Osteoblast (primary cell): ENCODE measurements around the gene MLPH. TPM values are rescaled to one million over a fixed set of nuclear protein-coding genes. Genes with fewer than 3 reads are reported as not detected.

Experiments
- DNase-seq: peaks from one replicate; pipeline ENCODE4 v3.0.0; 2011; ENCODE audit warnings: low spot score, mixed read lengths; ENCODE audit not compliant: insufficient read length; ENCODE audit errors: missing footprints
- H2AFZ ChIP-seq: 2 replicates; pipeline ENCODE4 v1.6.0; 2011; ENCODE audit warnings: mild to moderate bottlenecking, low read length
- H3K27ac ChIP-seq: 2 replicates; pipeline ENCODE4 v1.5.1; 2011; ENCODE audit warnings: mild to moderate bottlenecking, low read depth, low read length, moderate library complexity
- H3K27me3 ChIP-seq: 2 replicates; pipeline ENCODE4 v1.6.0; 2012; ENCODE audit warnings: mild to moderate bottlenecking, control low read depth, inconsistent platforms, low read length, moderate library complexity; ENCODE audit not compliant: insufficient read depth
- H3K36me3 ChIP-seq: 2 replicates; pipeline ENCODE4 v1.5.1; 2011; ENCODE audit warnings: mild to moderate bottlenecking, low read length, control low read depth, moderate library complexity; ENCODE audit not compliant: insufficient read depth
- H3K4me1 ChIP-seq: 2 replicates; pipeline ENCODE4 v1.5.1; 2011; ENCODE audit warnings: mild to moderate bottlenecking, low read length, control low read depth, moderate library complexity; ENCODE audit not compliant: insufficient read depth
- H3K4me2 ChIP-seq: 2 replicates; pipeline ENCODE4 v1.6.0; 2011; ENCODE audit warnings: mild to moderate bottlenecking, low read length; ENCODE audit not compliant: insufficient read depth
- H3K4me3 ChIP-seq: fragments of 200-600 bp; sonication (generic); 3 replicates; pipeline ENCODE4 v1.5.1; 2012; ENCODE audit warnings: mild to moderate bottlenecking, low read length, inconsistent platforms; ENCODE audit not compliant: insufficient read depth
- H3K79me2 ChIP-seq: 2 replicates; pipeline ENCODE4 v1.6.0; 2012; ENCODE audit warnings: mild to moderate bottlenecking, low read length, control low read depth, inconsistent platforms; ENCODE audit not compliant: insufficient read depth
- H3K9me3 ChIP-seq: 2 replicates; pipeline ENCODE4 v1.5.1; 2011; ENCODE audit warnings: low read depth, low read length, control low read depth
- H4K20me1 ChIP-seq: 2 replicates; pipeline ENCODE4 v1.6.0; 2012; ENCODE audit warnings: mild to moderate bottlenecking, low read length, control low read depth; ENCODE audit not compliant: insufficient read depth
- CTCF ChIP-seq: IDR thresholded peaks from 2 replicates; pipeline ENCODE4 v1.5.1; 2011; ENCODE audit warnings: mild to moderate bottlenecking, low read depth, low read length, moderate library complexity; ENCODE audit errors: extremely low read depth
- total RNA-seq: library from RNA; depleted of rRNA; stranded (reverse); fragments of >200 nt; gene quantifications from 2 replicates; pipeline ENCODE4 v1.2.3, GENCODE V29; 2012

The MLPH gene
- total RNA-seq, 1 donor: 25.7 TPM

DNA sequence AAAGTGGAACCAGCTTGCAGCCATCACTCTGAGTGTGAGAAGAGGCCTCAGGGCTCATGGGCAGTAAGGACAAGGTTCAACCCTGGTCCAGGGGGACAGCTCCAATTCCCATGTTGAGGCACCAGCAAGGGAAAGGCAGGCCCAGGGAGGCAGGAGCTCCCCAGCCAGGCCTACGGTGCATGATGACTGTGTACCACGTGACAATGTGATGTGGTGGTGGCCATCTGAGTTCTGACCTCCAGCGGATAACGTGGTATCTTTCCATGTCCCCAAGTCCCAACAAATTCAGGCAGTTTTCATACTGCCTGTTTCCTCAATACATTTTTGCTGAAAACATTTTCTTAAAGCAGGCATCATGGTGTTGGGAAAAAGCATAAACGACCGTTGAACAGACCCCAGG is 36.9 kb upstream of the MLPH start:
- Histone ChIP-seq H3K4me2 (no peak overlapping the region), H3K9me3 (no peaks in the 10 kb centered on the region), H3K79me2 (no peaks in the 10 kb centered on the region), H4K20me1 (no peaks in the 10 kb centered on the region), H3K36me3 (no peaks in the 10 kb centered on the region), H3K27ac (no peak overlapping the region), H3K4me3 (no peak overlapping the region), H2AFZ (no peak overlapping the region), H3K4me1 (peaks cover 34% of the 10 kb centered on the region), H3K27me3 (no peaks in the 10 kb centered on the region)
- no peak for DNase-seq
- no peak for TF ChIP-seq CTCF

GRCh38 chr2:237450583-237450982 is 36.5 kb upstream of the MLPH start:
- H2AFZ ChIP-seq: no peak overlapping the region
- no peak for DNase-seq
- H3K4me2 ChIP-seq: no peak overlapping the region

GRCh38 chr2:237451643-237452469 is 35.2 kb upstream of the MLPH start:
- no peaks in the 10 kb centered on the region for H3K9me3 ChIP-seq
- no peak overlapping the region for H3K4me3 ChIP-seq
- H3K27ac ChIP-seq: peak overlapping the region; percentile 64
- no peaks in the 10 kb centered on the region for H4K20me1 ChIP-seq
- DNase-seq: peak; percentile 87
- peak overlapping the region; percentile 38 for H3K4me2 ChIP-seq
- H2AFZ ChIP-seq: peak overlapping the region; percentile 73
- H3K27me3 ChIP-seq: no peaks in the 10 kb centered on the region
- H3K36me3 ChIP-seq: no peaks in the 10 kb centered on the region
- no peaks in the 10 kb centered on the region for H3K79me2 ChIP-seq
- TF ChIP-seq CTCF: peak; percentile 46
- H3K4me1 ChIP-seq: peaks cover 50% of the 10 kb centered on the region

More at GRCh38 chr2:237450583-237450982, 36.5 kb upstream of the MLPH start:
- TF ChIP-seq CTCF: no peak
- Histone ChIP-seq H3K4me3 (no peak overlapping the region), H3K27ac (no peak overlapping the region), H3K4me1 (peaks cover 37% of the 10 kb centered on the region), H3K79me2 (no peaks in the 10 kb centered on the region), H3K36me3 (no peaks in the 10 kb centered on the region), H3K9me3 (no peaks in the 10 kb centered on the region), H4K20me1 (no peaks in the 10 kb centered on the region), H3K27me3 (no peaks in the 10 kb centered on the region)

DNA sequence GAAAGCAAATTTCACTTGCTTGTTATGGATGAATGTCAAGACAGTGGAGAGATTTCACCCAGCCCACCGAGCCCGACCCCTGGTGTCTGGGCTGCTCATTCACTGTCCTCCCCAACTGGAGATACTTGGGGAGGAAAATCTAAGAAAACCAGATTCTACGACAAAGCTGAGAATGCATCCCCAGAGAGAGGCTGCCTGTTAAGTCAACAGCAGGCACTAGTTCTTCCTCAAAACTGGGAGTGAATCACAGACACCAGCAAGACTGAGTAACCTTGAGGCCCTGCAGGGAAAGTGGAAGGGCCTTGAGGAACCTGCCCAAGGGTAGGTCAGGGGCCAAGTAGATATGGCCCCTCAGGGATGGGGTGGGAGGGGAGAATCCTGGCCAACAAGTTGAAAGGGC is 34.2 kb upstream of the MLPH start:
- no peaks in the 10 kb centered on the region for H4K20me1 ChIP-seq
- peaks cover 53% of the 10 kb centered on the region for H3K4me1 ChIP-seq
- peak overlapping the region; percentile 47 for H2AFZ ChIP-seq
- peak overlapping the region; percentile 64 for H3K27ac ChIP-seq
- no peaks in the 10 kb centered on the region for H3K9me3 ChIP-seq
- peak; percentile 91 for DNase-seq
- H3K4me2 ChIP-seq: peak overlapping the region; percentile 22
- H3K27me3 ChIP-seq: no peaks in the 10 kb centered on the region
- no peaks in the 10 kb centered on the region for H3K79me2 ChIP-seq
- no peak for TF ChIP-seq CTCF
- H3K36me3 ChIP-seq: no peaks in the 10 kb centered on the region
- H3K4me3 ChIP-seq: no peak overlapping the region
